ENCODE data around the gene VEPH1. TPM values are rescaled to one million over a fixed set of nuclear protein-coding genes. Genes with fewer than 3 reads are reported as not detected.
A peak's percentile ranks its signal among the peaks of the same experiment; 100 is the strongest.

VEPH1 gene
- total and polyA plus RNA-seq, 5 donors from 2014 or later, result 2.6 TPM; not detected in 4

DNA sequence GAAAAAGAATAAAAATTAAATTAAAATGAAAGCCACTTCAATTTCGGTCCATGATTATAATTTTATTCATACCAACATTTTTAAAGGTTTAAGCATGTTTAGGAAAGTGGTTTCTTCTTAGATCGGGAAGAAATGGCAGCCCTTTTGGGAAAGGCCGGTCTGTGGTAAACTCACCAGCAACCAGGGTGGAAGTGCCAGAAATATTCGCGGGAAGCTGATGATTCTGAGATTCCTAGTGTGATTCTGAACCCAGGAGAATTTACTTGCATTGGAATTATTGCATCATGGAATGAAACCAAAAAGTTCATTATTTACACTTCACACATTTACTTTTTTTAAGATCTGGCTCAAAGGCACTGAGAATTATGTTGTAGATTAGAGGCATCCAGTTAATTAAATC lies 246.1 kb downstream of the VEPH1 start:
- peaks cover 0 to 2% (median 0%) of the 10 kb centered on the region in 7 donors for H3K9me3 Mint-ChIP-seq
- Histone ChIP-seq H3K4me1 (ENCODE audit: control insufficient read depth, insufficient read depth, low read length, poor library complexity, severe bottlenecking) (no peaks in the 10 kb centered on the region), H3K36me3 (ENCODE audit: control insufficient read depth, insufficient read depth, low read length) (no peaks in the 10 kb centered on the region), H3K9me3 (ENCODE audit: control insufficient read depth in 2 of 2, low read length in 2 of 2) (no peaks in the 10 kb centered on the region), H3K4me3 (ENCODE audit: low read depth, low read length) (no peak overlapping the region), H3K27me3 (ENCODE audit: control insufficient read depth, insufficient read depth, low read length) (peaks cover 2% of the 10 kb centered on the region), H3K27ac (ENCODE audit: insufficient read depth, low read length, poor library complexity, severe bottlenecking) (no peak overlapping the region)
- H3K27ac Mint-ChIP-seq, result no peak overlapping the region
- no peaks in the 10 kb centered on the region for H3K27me3 Mint-ChIP-seq
- H3K36me3 Mint-ChIP-seq, result peaks cover 4% of the 10 kb centered on the region
- no peak for DNase-seq
- ATAC-seq (ENCODE audit: low read depth in 2 of 2), result no peak
- no peak overlapping the region for H3K4me3 Mint-ChIP-seq
- peaks cover 0 to 3% (median 0%) of the 10 kb centered on the region in 4 donors for H3K4me1 Mint-ChIP-seq

DNA sequence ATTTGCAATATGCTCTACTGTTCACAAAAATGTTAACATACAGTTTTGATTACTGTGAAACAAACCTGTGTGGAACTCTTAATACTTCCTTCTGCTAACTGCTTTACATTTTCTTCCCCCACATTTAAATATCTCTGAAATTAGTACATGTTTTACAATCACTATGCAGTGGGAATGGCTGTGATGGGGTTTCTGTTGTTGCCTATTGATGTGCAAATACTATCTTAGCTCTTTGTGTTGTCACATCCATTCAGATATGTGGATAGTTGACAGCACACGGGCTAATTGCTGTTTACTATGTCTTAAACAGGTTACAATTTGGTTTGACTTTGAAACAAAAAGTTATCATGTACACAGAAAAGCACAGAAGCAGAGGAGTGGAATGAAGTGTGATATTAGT lies 247.4 kb downstream of the VEPH1 start:
- H3K4me1 Mint-ChIP-seq, result peaks cover 0 to 3% (median 0%) of the 10 kb centered on the region in 4 donors
- H3K4me3 Mint-ChIP-seq, result no peak overlapping the region
- Histone ChIP-seq H3K36me3 (ENCODE audit: control insufficient read depth, insufficient read depth, low read length) (no peaks in the 10 kb centered on the region), H3K4me1 (ENCODE audit: control insufficient read depth, insufficient read depth, low read length, poor library complexity, severe bottlenecking) (no peaks in the 10 kb centered on the region), H3K9me3 (ENCODE audit: control insufficient read depth in 2 of 2, low read length in 2 of 2) (no peaks in the 10 kb centered on the region), H3K27me3 (ENCODE audit: control insufficient read depth, insufficient read depth, low read length) (peaks cover 2% of the 10 kb centered on the region), H3K4me3 (ENCODE audit: low read depth, low read length) (no peak overlapping the region), H3K27ac (ENCODE audit: insufficient read depth, low read length, poor library complexity, severe bottlenecking) (no peak overlapping the region)
- H3K27ac Mint-ChIP-seq, result no peak overlapping the region
- DNase-seq (no peak), ATAC-seq (ENCODE audit: low read depth in 2 of 2) (no peak)
- H3K36me3 Mint-ChIP-seq, result peaks cover 4% of the 10 kb centered on the region
- no peaks in the 10 kb centered on the region for H3K27me3 Mint-ChIP-seq
- peaks cover 0 to 2% (median 0%) of the 10 kb centered on the region in 7 donors for H3K9me3 Mint-ChIP-seq

DNA sequence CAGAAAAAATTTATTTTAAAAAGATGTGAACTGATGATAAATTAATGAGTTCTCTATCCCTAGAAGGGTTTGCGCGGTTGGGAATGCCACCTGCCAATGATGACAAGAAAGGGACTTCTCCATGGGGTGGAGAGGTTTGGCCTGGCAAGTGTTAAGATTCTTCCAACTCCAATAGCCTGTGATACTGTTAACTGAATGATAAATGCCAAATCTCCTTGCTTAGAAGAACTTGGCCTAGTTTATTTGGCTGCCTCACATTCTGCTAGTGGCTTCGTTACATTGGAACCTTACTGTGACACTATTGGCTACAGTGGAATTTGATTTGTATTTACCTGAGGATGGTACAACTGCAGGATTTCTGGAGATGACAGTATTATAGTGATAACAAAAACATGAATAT lies 251.5 kb downstream of the VEPH1 start:
- H3K4me3 Mint-ChIP-seq, result no peak overlapping the region
- peaks cover 0 to 3% (median 0%) of the 10 kb centered on the region in 7 donors for H3K9me3 Mint-ChIP-seq
- H3K27me3 Mint-ChIP-seq, result no peaks in the 10 kb centered on the region

GRCh38 chr3:157249606-157250005 lies 253.6 kb downstream of the VEPH1 start:
- Histone ChIP-seq H3K4me3 (ENCODE audit: low read depth, low read length) (no peak overlapping the region), H3K36me3 (ENCODE audit: control insufficient read depth, insufficient read depth, low read length) (no peaks in the 10 kb centered on the region), H3K4me1 (ENCODE audit: control insufficient read depth, insufficient read depth, low read length, poor library complexity, severe bottlenecking) (no peaks in the 10 kb centered on the region), H3K9me3 (ENCODE audit: control insufficient read depth in 2 of 2, low read length in 2 of 2) (no peaks in the 10 kb centered on the region), H3K27me3 (ENCODE audit: control insufficient read depth, insufficient read depth, low read length) (peaks cover 2% of the 10 kb centered on the region), H3K27ac (ENCODE audit: insufficient read depth, low read length, poor library complexity, severe bottlenecking) (no peak overlapping the region)
- ATAC-seq (ENCODE audit: low read depth in 2 of 2), result no peak
- peaks cover 0 to 2% (median 0%) of the 10 kb centered on the region in 7 donors for H3K9me3 Mint-ChIP-seq
- H3K27me3 Mint-ChIP-seq, result peaks cover 5% of the 10 kb centered on the region
- peaks cover 0 to 7% (median 2%) of the 10 kb centered on the region in 4 donors for H3K4me1 Mint-ChIP-seq
- H3K36me3 Mint-ChIP-seq, result peaks cover 5% of the 10 kb centered on the region
- no peak overlapping the region for H3K4me3 Mint-ChIP-seq
- DNase-seq, result no peak
- H3K27ac Mint-ChIP-seq, result peak overlapping the region in 1 of 3 donors; percentile 2

More for the DNA sequence above, 251.5 kb downstream of the VEPH1 start:
- H3K36me3 Mint-ChIP-seq, result peaks cover 5% of the 10 kb centered on the region
- H3K4me1 ChIP-seq (ENCODE audit: control insufficient read depth, insufficient read depth, low read length, poor library complexity, severe bottlenecking), result no peaks in the 10 kb centered on the region
- no peak overlapping the region for H3K4me3 ChIP-seq (ENCODE audit: low read depth, low read length)
- no peaks in the 10 kb centered on the region for H3K9me3 ChIP-seq (ENCODE audit: control insufficient read depth in 2 of 2, low read length in 2 of 2)
- peaks cover 0 to 9% (median 2%) of the 10 kb centered on the region in 4 donors for H3K4me1 Mint-ChIP-seq
- no peak for DNase-seq
- H3K27ac ChIP-seq (ENCODE audit: insufficient read depth, low read length, poor library complexity, severe bottlenecking), result no peak overlapping the region
- no peak overlapping the region for H3K27ac Mint-ChIP-seq
- peaks cover 2% of the 10 kb centered on the region for H3K27me3 ChIP-seq (ENCODE audit: control insufficient read depth, insufficient read depth, low read length)
- no peak for ATAC-seq (ENCODE audit: low read depth in 2 of 2)
- no peaks in the 10 kb centered on the region for H3K36me3 ChIP-seq (ENCODE audit: control insufficient read depth, insufficient read depth, low read length)

DNA sequence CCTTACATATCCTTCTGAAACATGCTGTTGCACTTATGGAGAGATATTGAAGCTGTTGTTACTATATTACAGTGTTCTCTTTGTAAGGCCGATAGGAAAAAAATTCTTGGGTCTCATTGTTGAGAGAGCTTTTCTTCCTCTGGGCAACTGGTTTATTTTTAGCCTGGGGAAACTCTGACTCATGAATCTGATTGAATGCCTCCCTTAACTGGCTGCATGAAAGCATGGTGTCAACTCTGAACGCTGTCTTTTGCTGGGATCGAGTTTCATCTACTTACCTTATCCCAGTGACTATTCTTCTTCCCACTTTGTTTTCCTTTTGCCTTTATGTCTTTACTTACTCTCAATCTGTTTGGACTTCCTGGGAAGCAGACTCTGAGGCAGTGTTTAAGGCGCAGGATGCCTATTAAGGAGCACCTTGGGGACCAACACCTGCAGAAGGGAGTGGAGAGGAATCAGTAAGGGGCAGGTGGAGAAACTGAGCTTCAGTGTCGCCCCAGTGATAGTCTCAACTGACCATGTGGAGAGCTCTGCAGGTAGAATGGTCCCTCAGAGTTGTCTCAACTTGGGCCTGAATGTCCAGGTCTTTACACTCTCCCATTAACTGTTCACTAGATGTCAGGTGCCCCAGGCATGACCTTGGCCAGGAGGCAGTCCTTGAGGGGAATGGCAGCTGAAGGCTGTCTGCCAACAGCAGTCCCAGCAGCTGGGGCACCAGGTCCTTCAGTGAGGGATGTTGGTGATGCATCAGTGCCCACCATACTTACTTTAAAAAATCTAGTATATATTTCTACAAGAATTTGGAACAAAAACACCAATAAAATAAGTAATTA lies 254.4 kb downstream of the VEPH1 start:
- Mint-ChIP-seq H3K36me3 (peaks cover 5% of the 10 kb centered on the region), H3K4me3 (no peak overlapping the region), H3K4me1 (peaks cover 0 to 7% (median 2%) of the 10 kb centered on the region in 4 donors), H3K9me3 (peaks cover 0 to 2% (median 0%) of the 10 kb centered on the region in 7 donors), H3K27ac (no peak overlapping the region), H3K27me3 (peaks cover 5% of the 10 kb centered on the region)
- no peak for ATAC-seq (ENCODE audit: low read depth in 2 of 2)
- no peak for DNase-seq
- Histone ChIP-seq H3K9me3 (ENCODE audit: control insufficient read depth in 2 of 2, low read length in 2 of 2) (no peaks in the 10 kb centered on the region), H3K36me3 (ENCODE audit: control insufficient read depth, insufficient read depth, low read length) (no peaks in the 10 kb centered on the region), H3K27me3 (ENCODE audit: control insufficient read depth, insufficient read depth, low read length) (peaks cover 2% of the 10 kb centered on the region), H3K4me3 (ENCODE audit: low read depth, low read length) (no peak overlapping the region), H3K27ac (ENCODE audit: insufficient read depth, low read length, poor library complexity, severe bottlenecking) (no peak overlapping the region), H3K4me1 (ENCODE audit: control insufficient read depth, insufficient read depth, low read length, poor library complexity, severe bottlenecking) (no peaks in the 10 kb centered on the region)

DNA sequence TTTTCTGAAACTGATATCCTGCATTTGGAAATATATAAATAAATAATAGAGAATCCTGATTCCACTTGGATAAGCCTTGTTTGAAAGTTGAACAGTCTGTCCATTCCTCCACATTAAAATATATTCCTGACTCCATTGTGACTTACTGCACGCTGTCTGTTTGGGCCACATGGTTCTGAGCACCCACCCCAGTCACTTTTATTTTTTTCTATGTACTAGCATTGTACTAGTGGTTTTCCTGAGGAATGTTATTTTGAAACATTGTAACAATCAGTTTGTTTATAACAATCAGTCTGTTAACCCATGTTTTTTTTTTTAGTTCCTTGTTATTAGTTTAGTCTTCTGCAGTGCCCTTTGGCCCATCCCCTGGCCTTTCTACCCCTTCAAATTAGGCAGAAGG lies 255.8 kb downstream of the VEPH1 start:
- Mint-ChIP-seq H3K9me3 (peaks cover 0 to 2% (median 0%) of the 10 kb centered on the region in 7 donors), H3K4me3 (no peak overlapping the region), H3K27me3 (peaks cover 5% of the 10 kb centered on the region), H3K27ac (no peak overlapping the region), H3K36me3 (peaks cover 5% of the 10 kb centered on the region), H3K4me1 (peaks cover 0 to 7% (median 2%) of the 10 kb centered on the region in 4 donors)
- no peak overlapping the region for H3K27ac ChIP-seq (ENCODE audit: insufficient read depth, low read length, poor library complexity, severe bottlenecking)
- no peaks in the 10 kb centered on the region for H3K9me3 ChIP-seq (ENCODE audit: control insufficient read depth in 2 of 2, low read length in 2 of 2)
- H3K27me3 ChIP-seq (ENCODE audit: control insufficient read depth, insufficient read depth, low read length), result peaks cover 2% of the 10 kb centered on the region
- DNase-seq (no peak), ATAC-seq (ENCODE audit: low read depth in 2 of 2) (no peak)
- no peak overlapping the region for H3K4me3 ChIP-seq (ENCODE audit: low read depth, low read length)
- H3K36me3 ChIP-seq (ENCODE audit: control insufficient read depth, insufficient read depth, low read length), result no peaks in the 10 kb centered on the region
- H3K4me1 ChIP-seq (ENCODE audit: control insufficient read depth, insufficient read depth, low read length, poor library complexity, severe bottlenecking), result no peaks in the 10 kb centered on the region

GRCh38 chr3:157242836-157243235 lies 260.4 kb downstream of the VEPH1 start:
- H3K4me3 Mint-ChIP-seq, result no peak overlapping the region
- H3K9me3 Mint-ChIP-seq, result no peaks in the 10 kb centered on the region
- H3K4me1 Mint-ChIP-seq, result peaks cover 0 to 11% (median 6%) of the 10 kb centered on the region in 4 donors
- DNase-seq (no peak), ATAC-seq (ENCODE audit: low read depth in 2 of 2) (no peak)
- Histone ChIP-seq H3K9me3 (ENCODE audit: control insufficient read depth in 2 of 2, low read length in 2 of 2) (no peaks in the 10 kb centered on the region), H3K36me3 (ENCODE audit: control insufficient read depth, insufficient read depth, low read length) (no peaks in the 10 kb centered on the region), H3K4me3 (ENCODE audit: low read depth, low read length) (no peak overlapping the region), H3K27me3 (ENCODE audit: control insufficient read depth, insufficient read depth, low read length) (no peaks in the 10 kb centered on the region), H3K27ac (ENCODE audit: insufficient read depth, low read length, poor library complexity, severe bottlenecking) (no peak overlapping the region), H3K4me1 (ENCODE audit: control insufficient read depth, insufficient read depth, low read length, poor library complexity, severe bottlenecking) (no peaks in the 10 kb centered on the region)
- no peaks in the 10 kb centered on the region for H3K36me3 Mint-ChIP-seq
- no peak overlapping the region for H3K27ac Mint-ChIP-seq
- peaks cover 9% of the 10 kb centered on the region for H3K27me3 Mint-ChIP-seq

DNA sequence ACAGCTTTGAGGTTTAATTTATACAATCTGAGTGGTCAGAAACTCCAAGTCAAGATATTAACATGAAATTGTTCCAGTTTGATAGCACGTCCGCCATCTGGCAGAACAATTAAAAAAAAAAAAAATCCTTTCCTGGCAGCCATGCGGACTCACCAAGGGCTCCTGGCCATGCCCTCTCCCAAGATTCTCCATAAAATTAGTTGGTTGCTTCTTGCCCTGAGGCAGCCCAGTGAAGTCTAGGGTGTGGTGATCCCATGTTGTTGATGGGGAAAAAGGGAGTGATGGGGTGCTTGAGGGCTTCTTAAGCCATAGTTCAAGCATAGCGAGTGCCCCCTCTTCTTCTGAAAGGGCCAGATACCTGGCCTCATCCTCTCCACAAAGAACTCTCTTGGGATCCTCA lies 261.6 kb downstream of the VEPH1 start:
- Mint-ChIP-seq H3K4me3 (no peak overlapping the region), H3K36me3 (no peaks in the 10 kb centered on the region), H3K27me3 (peaks cover 9% of the 10 kb centered on the region), H3K27ac (no peak overlapping the region), H3K9me3 (no peaks in the 10 kb centered on the region), H3K4me1 (peaks cover 0 to 6% (median 4%) of the 10 kb centered on the region in 4 donors)
- Histone ChIP-seq H3K4me1 (ENCODE audit: control insufficient read depth, insufficient read depth, low read length, poor library complexity, severe bottlenecking) (no peaks in the 10 kb centered on the region), H3K9me3 (ENCODE audit: control insufficient read depth in 2 of 2, low read length in 2 of 2) (no peaks in the 10 kb centered on the region), H3K27ac (ENCODE audit: insufficient read depth, low read length, poor library complexity, severe bottlenecking) (no peak overlapping the region), H3K36me3 (ENCODE audit: control insufficient read depth, insufficient read depth, low read length) (no peaks in the 10 kb centered on the region), H3K27me3 (ENCODE audit: control insufficient read depth, insufficient read depth, low read length) (no peaks in the 10 kb centered on the region), H3K4me3 (ENCODE audit: low read depth, low read length) (no peak overlapping the region)
- ATAC-seq (ENCODE audit: low read depth in 2 of 2), result no peak
- DNase-seq, result no peak
